ENCODE data around the gene NAALADL2. TPM values are rescaled to one million over a fixed set of nuclear protein-coding genes. Genes with fewer than 3 reads are reported as not detected.

NAALADL2 gene
- total and polyA plus RNA-seq, 2 donors (not counting 1 experiment from before 2014, with no cell fraction given), result 8.8 to 11.6 TPM

- no peaks in the 10 kb centered on the region for H3K9me3 ChIP-seq (ENCODE audit: control insufficient read depth, insufficient read depth, low read depth, low read length)
- DNase-seq (ENCODE audit: low read depth in 2 of 2), result peak; percentile 94 to 96
- no peaks in the 10 kb centered on the region for H3K27me3 ChIP-seq (ENCODE audit: control insufficient read depth, insufficient read depth, low read length)
- H3K4me2 ChIP-seq (ENCODE audit: extremely low read depth, insufficient read depth, low read length), result no peak overlapping the region
- no peaks in the 10 kb centered on the region for H4K20me1 ChIP-seq (ENCODE audit: control insufficient read depth, extremely low read depth, insufficient read depth, low read length)
- H3K4me1 ChIP-seq (ENCODE audit: control insufficient read depth, extremely low read depth, insufficient read depth, low read length), result peaks cover 4% of the 10 kb centered on the region
- H3K9ac ChIP-seq (ENCODE audit: insufficient read depth, low read length), result no peak overlapping the region
- H3K36me3 ChIP-seq (ENCODE audit: control insufficient read depth, insufficient read depth, low read length), result no peaks in the 10 kb centered on the region
- H2AFZ ChIP-seq (ENCODE audit: low read length), result no peak overlapping the region
- H3K79me2 ChIP-seq (ENCODE audit: control insufficient read depth, insufficient read depth, low read length), result no peaks in the 10 kb centered on the region
- no peak overlapping the region for H3K4me3 ChIP-seq (replicated peaks in 1 of 4; ENCODE audit: control extremely low read depth in 1 of 4, insufficient read depth in 1 of 4, low read depth in 3 of 4, low read length in 4 of 4)
- H3K27ac ChIP-seq (ENCODE audit: insufficient read depth, low read length), result peak overlapping the region; percentile 65
- TF ChIP-seq EZH2 (IDR thresholded peaks at IDR 0.05; ENCODE audit: low read length, missing control alignments) (no peak), CTCF (conservative IDR thresholded peaks at IDR 0.05 in 1 of 2, IDR thresholded peaks at IDR 0.05 in 1 of 2; ENCODE audit: low read depth in 1 of 2, low read length in 2 of 2) (no peak)
Observed at GRCh38 chr3:175002732-175003143, 143.6 kb downstream of the NAALADL2 start.

GRCh38 chr3:175003590-175003989 lies 144.5 kb downstream of the NAALADL2 start:
- no peak for DNase-seq (ENCODE audit: low read depth in 2 of 2)
- no peak overlapping the region for H3K9ac ChIP-seq (ENCODE audit: insufficient read depth, low read length)
- no peaks in the 10 kb centered on the region for H3K36me3 ChIP-seq (ENCODE audit: control insufficient read depth, insufficient read depth, low read length)
- H3K9me3 ChIP-seq (ENCODE audit: control insufficient read depth, insufficient read depth, low read depth, low read length), result no peaks in the 10 kb centered on the region
- H4K20me1 ChIP-seq (ENCODE audit: control insufficient read depth, extremely low read depth, insufficient read depth, low read length), result no peaks in the 10 kb centered on the region
- H3K4me1 ChIP-seq (ENCODE audit: control insufficient read depth, extremely low read depth, insufficient read depth, low read length), result peaks cover 4% of the 10 kb centered on the region
- no peaks in the 10 kb centered on the region for H3K27me3 ChIP-seq (ENCODE audit: control insufficient read depth, insufficient read depth, low read length)
- H3K4me3 ChIP-seq (replicated peaks in 1 of 4; ENCODE audit: control extremely low read depth in 1 of 4, insufficient read depth in 1 of 4, low read depth in 3 of 4, low read length in 4 of 4), result no peak overlapping the region
- no peak overlapping the region for H2AFZ ChIP-seq (ENCODE audit: low read length)
- peak overlapping the region; percentile 65 for H3K27ac ChIP-seq (ENCODE audit: insufficient read depth, low read length)
- H3K79me2 ChIP-seq (ENCODE audit: control insufficient read depth, insufficient read depth, low read length), result no peaks in the 10 kb centered on the region
- H3K4me2 ChIP-seq (ENCODE audit: extremely low read depth, insufficient read depth, low read length), result no peak overlapping the region
- TF ChIP-seq CTCF (conservative IDR thresholded peaks at IDR 0.05 in 1 of 2, IDR thresholded peaks at IDR 0.05 in 1 of 2; ENCODE audit: low read depth in 1 of 2, low read length in 2 of 2) (no peak), EZH2 (IDR thresholded peaks at IDR 0.05; ENCODE audit: low read length, missing control alignments) (no peak)

GRCh38 chr3:175005193-175005592 lies 146.1 kb downstream of the NAALADL2 start:
- no peak overlapping the region for H3K4me3 ChIP-seq (replicated peaks in 1 of 4; ENCODE audit: control extremely low read depth in 1 of 4, insufficient read depth in 1 of 4, low read depth in 3 of 4, low read length in 4 of 4)
- TF ChIP-seq EZH2 (IDR thresholded peaks at IDR 0.05; ENCODE audit: low read length, missing control alignments) (no peak), CTCF (conservative IDR thresholded peaks at IDR 0.05 in 1 of 2, IDR thresholded peaks at IDR 0.05 in 1 of 2; ENCODE audit: low read depth in 1 of 2, low read length in 2 of 2) (no peak)
- no peaks in the 10 kb centered on the region for H3K36me3 ChIP-seq (ENCODE audit: control insufficient read depth, insufficient read depth, low read length)
- H3K79me2 ChIP-seq (ENCODE audit: control insufficient read depth, insufficient read depth, low read length), result no peaks in the 10 kb centered on the region
- peak overlapping the region; percentile 25 for H2AFZ ChIP-seq (ENCODE audit: low read length)
- peak overlapping the region; percentile 4 for H3K4me2 ChIP-seq (ENCODE audit: extremely low read depth, insufficient read depth, low read length)
- H3K9ac ChIP-seq (ENCODE audit: insufficient read depth, low read length), result no peak overlapping the region
- peak in 1 of 2 donors; percentile 14 for DNase-seq (ENCODE audit: low read depth in 2 of 2)
- peaks cover 4% of the 10 kb centered on the region for H3K4me1 ChIP-seq (ENCODE audit: control insufficient read depth, extremely low read depth, insufficient read depth, low read length)
- no peaks in the 10 kb centered on the region for H4K20me1 ChIP-seq (ENCODE audit: control insufficient read depth, extremely low read depth, insufficient read depth, low read length)
- no peaks in the 10 kb centered on the region for H3K9me3 ChIP-seq (ENCODE audit: control insufficient read depth, insufficient read depth, low read depth, low read length)
- H3K27me3 ChIP-seq (ENCODE audit: control insufficient read depth, insufficient read depth, low read length), result no peaks in the 10 kb centered on the region
- no peak overlapping the region for H3K27ac ChIP-seq (ENCODE audit: insufficient read depth, low read length)
